Activated CD4-positive, alpha-beta T cell treated with anti-CD3 and anti-CD28 coated beads for 24 hours (primary cell): Measurements from ENCODE around the gene ELF2.
"Not testable (repeated sequence)": the region's sequence is repeated elsewhere in the genome, so short reads cannot be mapped to it uniquely, and the experiment has no call there.

ENCODE experiments used
- DNase-seq, 2 donors: peaks; one replicate each; pipeline ENCODE4 v3.0.0-alpha.2; 2020; ENCODE audit warnings: low read depth in 2 of 2

Gene ELF2

DNA sequence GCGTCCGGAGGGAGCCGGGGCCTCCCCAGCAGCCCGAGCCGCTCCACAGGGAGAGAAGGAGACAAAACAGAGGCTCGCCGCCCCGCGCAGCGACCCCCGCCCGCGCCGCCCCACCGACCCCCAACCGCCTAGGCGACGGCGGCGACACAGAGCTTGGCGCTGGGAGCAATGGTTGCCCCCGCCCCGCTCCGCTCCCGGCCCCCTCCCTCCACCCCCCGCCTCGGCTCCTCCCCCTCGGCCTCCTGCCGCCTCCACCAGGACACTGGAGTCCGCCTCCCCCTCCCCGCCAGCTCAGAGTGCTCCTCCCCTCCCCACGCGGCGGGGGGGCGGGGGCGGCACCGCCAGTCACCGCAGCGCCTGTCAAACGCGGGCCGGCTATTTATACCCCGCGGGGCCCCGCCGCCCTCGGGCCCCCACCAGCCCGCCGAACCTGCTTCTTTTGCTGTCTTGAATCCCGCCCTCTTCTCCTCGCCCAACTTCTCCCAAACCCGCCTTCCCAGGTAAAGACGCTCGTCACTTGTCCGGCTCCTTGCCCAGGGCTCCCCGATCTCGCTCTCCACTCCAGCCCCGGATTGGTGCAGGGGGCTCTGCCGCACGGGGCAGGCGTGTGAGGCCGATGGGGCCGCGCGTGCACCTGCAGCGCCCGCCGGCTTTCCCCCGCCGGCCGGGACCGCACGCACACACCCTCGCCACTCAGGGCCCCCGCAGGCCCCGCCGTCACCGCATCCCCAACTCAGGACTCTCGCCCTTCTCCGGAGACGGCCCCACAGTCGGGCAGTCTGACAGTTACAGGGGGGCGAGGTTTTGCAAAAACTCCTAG, at the start of gene ELF2:
Gene ELF2, minus strand, starts transcription at position 170 of the 820 bp plus-strand sequence. CDS start 39,517 bp downstream, outside the sequence.
- peak; percentile 66 to 80 for DNase-seq

DNA sequence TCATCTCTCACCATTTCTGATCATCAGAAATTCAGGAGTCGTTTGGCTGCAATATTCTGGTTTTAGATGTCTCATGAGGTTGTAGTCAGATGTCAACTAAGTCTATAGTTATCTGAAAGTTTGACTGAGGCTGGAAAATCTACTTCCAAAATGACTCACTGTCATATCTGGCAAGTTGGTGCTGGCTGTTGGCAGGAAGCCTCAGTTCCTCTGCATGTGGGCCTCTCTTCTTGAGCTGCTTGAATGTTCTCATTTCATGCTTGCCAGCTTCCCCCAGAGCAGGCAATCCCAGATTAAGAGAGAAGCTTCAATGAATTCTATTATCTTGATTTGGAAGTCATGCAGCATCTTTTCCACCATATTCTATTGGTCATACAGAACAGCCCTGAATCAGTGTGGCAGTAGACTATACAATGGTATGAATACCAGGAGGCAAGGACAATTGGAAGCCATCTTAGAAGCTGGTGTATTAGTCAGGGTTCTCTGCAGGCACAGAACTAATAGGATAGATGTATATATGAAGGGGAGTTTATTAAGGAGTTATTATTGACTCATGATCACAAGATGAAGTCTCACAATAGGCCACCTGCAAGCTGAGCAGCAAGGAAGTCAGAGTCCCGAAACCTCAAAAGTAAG, 46.8 kb upstream of the ELF2 start:
- peak in 1 of 2 donors; percentile 6 for DNase-seq

DNA sequence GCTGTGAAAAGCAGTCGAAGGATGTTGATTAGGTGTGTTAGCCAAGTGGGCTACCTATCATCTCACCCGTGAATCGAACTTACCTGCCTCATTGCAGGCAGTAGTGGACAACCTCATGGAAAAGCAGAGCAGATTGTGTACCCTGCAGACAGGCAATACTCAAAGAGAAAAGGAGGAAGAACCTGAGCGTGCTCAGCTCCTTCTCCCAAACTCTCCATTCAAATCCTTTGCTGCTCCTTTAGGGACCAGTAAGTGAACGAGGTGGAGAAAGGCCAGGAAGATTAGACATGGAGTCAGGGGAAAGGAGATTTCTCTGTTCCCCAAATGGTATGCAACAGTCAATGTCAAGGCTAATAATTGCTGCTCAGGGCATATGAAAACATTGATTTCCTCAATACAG, 45.2 kb upstream of the ELF2 start:
- DNase-seq = no peak

DNA sequence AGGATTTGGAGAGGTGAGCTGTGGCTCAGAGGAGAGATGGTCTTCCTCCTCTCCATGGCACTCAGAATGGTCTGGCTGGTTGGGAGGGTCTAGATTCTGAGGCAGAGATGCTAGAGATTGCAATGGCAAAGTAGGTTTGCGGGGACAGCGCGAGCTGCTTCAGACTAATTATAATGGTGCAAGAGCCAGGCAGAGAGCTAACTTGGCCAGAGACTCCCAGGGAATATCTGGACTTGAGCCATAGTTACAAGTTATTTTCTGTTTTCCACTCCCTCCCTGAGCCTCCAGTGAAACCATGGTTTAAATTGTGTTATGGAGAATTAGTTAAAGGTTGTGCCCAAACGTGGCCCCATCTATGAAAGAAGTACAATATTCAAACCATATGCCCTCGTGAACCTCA, 44.7 kb upstream of the ELF2 start:
- no peak for DNase-seq

DNA sequence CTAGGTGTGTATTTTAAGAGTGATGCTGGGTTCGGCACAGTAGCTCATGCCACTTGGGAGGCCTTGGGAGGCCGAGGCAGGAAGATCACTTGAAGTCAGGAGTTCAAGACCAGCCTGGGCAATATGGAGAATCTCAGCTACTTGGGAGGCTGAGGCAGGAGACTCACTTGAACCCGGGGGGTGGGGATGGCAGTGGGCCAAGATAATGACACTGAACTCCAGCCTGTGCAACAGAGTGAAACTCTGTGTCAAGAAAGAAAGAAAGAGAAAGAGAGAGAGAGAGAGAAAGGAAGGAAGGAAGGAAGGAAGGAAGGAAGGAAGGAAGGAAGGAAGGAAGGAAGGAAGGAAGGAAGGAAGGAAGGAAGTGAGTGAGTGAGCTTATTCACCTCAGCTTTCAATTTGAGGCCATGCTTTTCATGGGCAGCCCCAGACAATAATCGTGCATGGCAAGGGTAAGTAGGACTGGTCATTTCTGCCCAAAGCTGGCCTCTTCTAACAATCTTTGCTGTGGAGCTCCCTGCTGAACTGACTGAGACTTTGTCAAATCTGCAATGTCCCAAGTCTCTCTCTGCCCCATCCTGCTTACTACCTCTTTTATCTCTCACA, 42.5 kb upstream of the ELF2 start:
- no peak for DNase-seq

DNA sequence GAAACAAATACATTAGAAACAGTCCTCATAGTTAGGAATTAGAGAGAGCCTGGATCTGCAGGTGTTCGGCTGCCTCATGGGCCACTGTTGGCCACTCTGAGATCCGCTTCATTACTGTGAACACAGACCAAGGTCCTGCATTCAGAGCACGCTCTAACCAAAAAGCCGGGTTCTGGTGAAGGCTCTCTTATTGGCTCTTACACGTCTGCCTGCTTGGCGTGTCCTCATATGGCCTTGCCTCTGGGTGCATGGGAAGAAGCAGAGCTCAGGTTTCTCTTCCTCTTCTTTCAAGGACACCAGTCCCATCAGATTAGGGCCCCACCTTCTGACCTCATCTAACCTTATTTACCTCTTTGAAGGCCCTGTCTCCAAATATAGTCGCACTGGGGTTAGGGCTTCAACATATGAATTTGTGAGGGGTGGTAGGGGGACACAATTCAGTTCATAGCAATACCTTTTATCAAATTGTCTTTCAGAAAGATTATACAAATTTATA, 37.1 kb upstream of the ELF2 start:
- no peak for DNase-seq

DNA sequence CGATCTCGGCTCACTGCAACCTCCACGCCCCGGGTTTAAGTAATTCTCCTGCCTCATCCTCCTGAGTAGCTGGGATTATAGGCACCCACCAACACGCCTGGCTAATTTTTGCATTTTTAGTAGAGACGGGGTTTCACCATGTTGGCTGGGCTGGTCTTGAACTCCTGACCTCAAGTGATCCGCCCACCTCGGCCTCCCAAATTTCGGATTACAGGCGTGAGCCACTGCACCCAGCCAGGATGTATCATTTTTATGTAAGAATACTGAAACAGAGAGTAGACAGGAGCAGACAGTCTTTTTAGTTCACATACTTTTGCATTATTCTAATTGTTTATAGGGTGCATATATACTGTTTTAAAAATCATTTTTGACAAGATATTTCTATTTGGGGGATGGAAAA, 36.6 kb upstream of the ELF2 start:
- not testable (repeated sequence) for DNase-seq

DNA sequence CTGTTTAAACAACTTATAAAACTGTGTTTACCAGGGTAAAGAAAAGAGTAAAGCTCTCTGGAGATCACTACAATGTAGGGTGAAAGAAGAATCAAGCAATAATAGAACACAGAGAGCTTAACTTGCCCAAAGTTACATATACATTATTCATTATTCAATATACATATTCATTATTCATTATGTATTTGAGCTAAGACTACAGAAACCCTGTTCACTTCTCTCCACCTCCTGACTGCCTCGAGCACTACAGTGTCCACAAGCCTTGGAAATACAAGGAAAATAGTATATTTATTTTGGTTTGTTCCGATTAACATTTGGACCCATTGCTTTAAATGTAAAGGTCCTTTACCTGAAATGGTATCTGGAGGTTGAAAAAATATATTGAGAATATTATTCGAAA, 35.9 kb upstream of the ELF2 start:
- DNase-seq = no peak

- no peak for DNase-seq
Observed at GRCh38 chr4:139210486-139210885, 33.5 kb upstream of the ELF2 start.

- no peak for DNase-seq
Observed at GRCh38 chr4:139209470-139210063, 32.5 kb upstream of the ELF2 start.

DNA sequence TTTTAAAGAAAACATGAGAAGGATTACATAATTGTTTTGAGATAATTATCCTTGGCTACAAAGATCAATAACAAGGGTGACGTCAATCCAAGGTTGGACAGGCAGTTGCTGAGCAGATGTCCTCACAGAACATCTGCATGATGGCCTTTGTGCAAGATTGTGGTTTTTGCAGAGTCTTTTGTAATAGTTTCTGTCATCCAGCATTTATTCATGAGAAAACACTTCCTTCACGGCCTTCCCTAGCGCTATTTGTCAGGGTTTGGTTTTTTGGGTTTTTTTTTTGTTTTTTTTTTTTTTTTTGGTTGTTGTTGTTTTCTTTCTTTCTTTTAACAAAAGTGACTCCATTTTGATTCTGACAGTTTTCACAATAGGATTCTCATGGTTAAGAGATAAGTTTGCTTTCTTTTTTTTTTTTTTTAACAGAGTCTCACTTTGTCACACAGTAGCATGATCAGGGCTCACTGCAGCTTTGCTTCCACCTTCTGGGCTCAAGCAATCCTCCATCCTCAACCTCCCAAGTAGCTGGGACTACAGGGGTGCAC, 31.5 kb upstream of the ELF2 start:
- no peak for DNase-seq

DNA sequence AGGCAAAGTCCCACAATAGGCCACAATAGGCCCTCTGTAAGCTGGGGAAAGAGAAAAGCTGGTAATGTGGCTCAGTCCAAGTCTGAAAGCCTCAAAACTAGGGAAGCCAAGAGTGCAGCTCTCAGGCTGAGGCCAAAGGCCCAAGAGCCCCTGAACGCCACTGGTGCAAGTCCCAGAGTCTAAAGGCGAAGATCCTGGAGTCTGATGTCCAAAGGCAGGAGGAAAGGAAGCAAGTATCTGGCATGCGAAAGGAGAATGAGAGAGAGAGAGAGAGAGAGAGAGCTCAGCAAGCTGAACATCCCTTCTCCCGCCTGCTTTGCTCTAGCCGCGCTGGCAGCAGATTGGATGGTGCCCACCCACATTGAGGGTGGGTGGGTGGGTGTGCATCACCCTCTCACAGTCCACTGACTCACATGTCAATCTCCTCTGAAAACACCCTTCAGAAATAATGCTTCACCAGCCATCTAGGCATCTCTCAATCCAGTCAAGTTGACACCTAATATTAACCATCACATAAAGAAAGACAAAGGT, 30.9 kb upstream of the ELF2 start:
- DNase-seq = no peak

DNA sequence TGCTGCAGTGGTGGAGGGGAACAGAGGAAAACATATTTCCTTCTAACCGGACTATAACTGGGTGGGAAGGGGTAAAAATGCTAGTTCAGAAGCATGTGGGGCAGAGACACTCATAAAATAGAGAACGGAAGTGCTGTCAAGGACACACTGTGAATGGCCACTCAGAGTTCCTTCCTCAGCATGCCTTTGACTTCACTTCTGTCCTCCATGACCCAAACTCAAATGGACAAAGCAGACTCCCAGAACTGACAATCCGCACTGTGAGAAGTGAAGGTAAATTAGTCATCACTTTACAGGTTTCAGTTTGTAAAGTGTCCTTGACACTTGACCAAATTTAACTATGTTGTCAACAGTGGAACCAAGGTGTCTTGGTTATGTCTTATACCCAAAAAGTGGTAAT, 30.2 kb upstream of the ELF2 start:
- DNase-seq = no peak

DNA sequence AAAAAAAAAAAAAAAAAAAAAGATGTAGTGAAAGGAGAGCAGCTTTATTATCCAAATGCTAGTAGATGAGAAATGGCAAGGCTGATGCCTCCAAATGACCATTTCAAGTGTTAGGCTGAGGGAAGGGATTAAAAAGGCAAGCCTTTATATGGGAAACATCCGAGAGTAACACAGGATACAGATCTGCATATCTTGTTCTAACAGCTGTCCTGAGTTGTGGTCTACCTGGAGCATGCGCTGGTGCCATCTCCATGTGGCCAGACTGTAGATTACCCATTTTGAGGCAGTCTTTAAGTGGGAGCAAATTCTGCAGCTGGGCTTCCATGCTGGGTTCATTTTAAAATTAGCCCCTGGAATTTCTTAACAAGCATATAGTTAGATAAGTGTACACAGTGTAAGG, 26.0 kb upstream of the ELF2 start:
- DNase-seq = no peak

DNA sequence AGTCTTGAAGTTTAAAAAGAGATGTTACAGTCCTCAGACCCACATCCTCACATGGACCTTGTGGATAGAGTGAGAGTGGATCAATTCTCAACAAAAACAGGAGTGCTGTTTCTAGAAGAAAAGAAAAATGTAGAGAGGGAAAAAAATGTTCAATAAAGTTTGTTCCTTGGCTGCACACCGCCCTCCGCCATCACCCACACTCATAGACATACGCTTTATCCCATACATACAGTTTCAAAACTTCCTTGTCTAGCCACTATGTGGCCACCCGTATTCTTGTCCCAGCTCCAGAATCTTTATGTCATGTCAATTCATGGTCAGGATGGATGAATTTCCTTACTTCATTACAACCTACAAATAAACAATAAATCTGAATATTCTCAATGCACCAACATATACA, 23.5 kb upstream of the ELF2 start:
- no peak for DNase-seq

DNA sequence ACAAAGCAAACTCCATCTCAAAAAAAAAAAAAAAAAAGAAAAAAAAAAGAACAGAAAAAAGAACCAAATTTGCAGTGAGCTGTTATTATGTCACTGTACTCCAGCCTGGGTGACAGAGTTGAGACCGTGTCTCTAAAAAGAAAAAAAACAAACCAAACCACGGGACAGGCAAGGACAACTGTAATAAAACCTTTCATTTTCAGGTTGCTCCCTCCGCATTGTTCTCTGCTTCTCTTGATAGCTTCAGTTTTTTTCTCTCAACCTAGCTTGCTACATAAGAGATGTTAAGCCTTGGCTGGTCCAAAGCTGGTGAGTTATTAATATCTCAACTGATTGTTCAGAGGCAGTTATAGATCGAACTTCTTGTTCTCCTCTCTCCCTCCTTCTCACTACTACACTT, 23.1 kb upstream of the ELF2 start:
- no peak for DNase-seq

- not testable (repeated sequence) for DNase-seq
Observed at GRCh38 chr4:139197214-139197613, 20.2 kb upstream of the ELF2 start.

GRCh38 chr4:139196462-139196861, 19.4 kb upstream of the ELF2 start:
- DNase-seq = no peak

DNA sequence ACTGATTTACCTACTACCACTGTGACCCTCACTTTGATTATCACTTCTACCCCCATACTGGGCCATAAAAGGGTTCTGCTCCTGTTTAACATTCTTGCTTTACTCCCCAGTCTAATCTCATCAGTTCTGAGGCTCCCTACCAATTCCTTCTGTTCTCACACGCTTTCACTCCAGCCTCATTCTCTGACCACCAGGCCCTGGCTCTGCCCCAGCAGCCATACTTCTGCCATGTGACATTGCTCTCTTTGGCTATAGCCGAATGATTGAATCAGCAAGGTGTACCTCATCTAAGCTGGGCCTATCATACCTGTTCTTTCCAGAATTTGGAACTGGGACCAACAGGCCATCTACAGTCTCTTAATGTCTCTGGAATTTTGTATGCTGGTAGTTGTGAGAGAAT, 14.4 kb upstream of the ELF2 start:
- no peak for DNase-seq

GRCh38 chr4:139189972-139190371, 13.0 kb upstream of the ELF2 start:
- DNase-seq = no peak

DNA sequence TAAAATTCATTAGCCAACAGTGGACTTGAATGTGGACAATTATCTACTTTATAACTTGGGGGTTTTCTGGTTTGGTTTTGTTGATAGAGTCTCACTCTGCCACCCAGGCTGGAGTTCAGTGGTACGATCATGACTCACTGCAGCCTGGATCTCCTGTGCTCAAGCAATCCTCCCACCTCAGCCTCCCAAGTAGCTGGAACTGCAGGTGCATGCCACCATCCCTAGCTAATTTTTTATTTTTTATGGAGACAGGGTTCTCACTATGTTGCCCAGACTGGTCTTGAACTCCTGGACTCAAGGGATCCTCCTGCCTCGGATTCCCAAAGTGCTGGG, 12.4 kb upstream of the ELF2 start:
- DNase-seq = no peak
